SKM-1 (cell line): ENCODE results near the gene COL6A1.
"Not testable (repeated sequence)": the region's sequence is repeated elsewhere in the genome, so short reads cannot be mapped to it uniquely, and the experiment has no call there.

ENCODE experiments used
- DNase-seq: peaks from one replicate; lab custom pipeline; 2025; ENCODE audit not compliant: unreplicated experiment; lab: John Stamatoyannopoulos, UW

The COL6A1 gene

DNA sequence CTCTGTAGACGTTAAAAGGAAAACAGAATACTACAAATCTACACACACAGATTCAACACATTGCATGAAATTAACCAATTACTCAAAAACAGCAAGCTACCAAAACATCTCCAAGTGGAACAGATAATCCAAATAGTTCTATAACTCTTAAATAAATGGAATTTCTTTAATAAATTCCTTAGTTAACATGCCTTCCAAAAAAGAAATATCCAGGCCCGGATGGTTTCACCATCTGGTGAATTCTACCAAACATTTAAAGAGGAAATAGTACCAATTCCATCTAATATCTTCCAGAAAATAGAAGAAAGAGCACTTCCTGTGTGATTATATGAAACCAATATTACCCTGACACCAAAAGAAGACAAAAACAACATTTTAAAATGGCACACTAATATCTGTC lies 63.6 kb downstream of the COL6A1 start:
- no peak for DNase-seq

- DNase-seq, result no peak
Observed at GRCh38 chr21:46046471-46046870, 64.9 kb downstream of the COL6A1 start.

GRCh38 chr21:46046906-46047305 lies 65.3 kb downstream of the COL6A1 start:
- DNase-seq, result not testable (repeated sequence)

DNA sequence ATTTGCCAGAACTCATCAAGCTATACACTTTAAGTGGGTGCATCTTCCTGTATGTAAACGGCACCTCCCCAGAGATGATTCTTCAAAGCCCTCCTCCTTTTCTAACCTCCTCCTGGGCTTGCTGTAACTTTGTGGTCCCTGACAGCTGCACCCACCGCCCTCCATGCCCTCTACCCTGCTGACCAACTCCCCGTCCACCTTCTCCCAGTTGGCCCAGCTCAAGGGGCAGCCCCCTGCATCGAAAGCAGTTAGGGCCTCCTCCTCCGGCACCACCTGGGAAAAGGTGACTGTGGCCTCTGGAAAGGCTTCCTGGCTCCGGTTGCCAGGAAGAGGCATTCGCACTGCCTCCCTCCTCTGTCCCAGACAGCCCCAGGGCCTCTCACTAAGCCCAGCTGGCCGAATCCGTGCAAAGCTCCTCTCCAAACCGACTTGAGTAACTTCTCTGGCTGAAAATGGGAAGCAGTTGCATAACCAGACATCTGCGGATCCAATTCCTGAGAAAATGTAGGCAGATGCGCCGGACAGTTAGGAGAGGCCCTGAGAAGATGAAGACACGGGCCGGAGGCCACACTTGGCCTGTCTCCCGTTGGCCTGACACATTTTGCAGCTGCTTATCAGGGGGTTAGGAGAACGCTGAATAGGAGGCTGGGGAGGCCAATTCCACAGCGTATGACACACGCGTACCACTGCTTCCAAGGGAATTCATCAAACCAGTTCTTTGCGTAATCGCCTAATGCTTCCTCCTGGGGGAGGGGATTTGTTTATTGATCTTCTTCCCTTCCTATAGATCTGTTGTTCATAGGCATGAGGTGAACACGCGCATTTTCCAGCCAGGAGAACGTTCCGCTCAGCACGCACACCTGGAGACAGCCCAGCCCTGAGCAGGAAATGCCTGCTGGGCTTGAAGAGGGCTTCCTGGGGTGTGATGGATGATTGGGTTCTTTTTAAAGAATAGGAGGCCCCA lies 67.6 kb downstream of the COL6A1 start:
- no peak for DNase-seq

DNA sequence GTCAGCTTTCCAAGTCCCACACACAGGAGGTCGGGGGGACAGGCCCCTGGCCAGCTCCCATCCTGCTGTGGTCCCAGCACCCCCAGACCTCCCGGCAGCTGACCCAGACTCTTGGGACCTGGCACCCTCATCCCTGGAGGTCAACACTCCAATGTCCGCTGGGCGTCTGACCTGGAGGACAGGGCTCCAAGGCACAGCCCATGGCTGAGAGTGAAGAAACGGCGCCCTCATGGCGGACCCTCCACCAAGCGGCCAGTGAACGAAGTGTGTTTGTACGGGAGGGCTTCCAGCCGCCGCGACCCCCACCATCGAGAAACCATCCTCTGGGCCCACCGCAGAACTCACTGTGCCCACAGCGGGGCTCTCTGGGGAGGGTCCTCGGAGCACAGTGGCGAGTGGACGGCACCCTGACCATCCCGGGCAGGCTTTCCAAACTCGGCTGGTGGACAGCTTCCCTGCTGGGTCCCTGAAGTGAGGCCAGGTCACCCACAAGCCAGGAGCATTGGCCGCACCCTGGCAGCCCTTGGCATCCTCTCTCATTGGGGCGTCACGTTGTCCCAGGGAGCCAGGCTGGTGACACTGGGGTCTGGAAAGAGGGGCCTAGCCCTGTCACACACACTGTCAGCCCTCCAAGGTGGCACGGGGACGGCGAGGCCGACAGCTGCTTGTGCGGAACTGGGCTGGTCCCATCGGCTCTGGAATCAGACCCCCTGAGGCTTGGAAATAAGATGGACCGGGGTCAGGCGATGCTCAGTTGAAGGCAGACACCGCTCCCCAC lies 68.5 kb downstream of the COL6A1 start:
- DNase-seq, result no peak

- DNase-seq, result no peak
Observed at GRCh38 chr21:46050668-46051378, 69.3 kb downstream of the COL6A1 start.

DNA sequence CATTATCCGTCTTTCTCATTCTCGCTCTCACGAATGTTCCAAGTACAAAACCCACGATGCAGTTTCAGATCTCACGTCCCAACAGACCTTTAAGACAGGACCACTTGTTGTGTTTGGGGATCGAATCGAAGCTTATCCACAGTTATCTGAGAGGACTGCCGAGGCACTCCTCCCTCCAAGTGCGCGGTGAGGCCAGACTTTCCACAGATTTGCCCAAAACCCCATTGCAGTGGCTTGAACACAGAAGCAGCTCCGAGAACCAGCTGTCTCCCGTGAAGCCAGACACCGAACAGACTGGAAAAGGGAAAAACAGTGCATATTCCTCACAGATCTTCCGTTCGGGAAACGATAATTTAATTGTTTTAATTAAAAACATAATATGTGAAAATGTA lies 69.8 kb downstream of the COL6A1 start:
- no peak for DNase-seq

DNA sequence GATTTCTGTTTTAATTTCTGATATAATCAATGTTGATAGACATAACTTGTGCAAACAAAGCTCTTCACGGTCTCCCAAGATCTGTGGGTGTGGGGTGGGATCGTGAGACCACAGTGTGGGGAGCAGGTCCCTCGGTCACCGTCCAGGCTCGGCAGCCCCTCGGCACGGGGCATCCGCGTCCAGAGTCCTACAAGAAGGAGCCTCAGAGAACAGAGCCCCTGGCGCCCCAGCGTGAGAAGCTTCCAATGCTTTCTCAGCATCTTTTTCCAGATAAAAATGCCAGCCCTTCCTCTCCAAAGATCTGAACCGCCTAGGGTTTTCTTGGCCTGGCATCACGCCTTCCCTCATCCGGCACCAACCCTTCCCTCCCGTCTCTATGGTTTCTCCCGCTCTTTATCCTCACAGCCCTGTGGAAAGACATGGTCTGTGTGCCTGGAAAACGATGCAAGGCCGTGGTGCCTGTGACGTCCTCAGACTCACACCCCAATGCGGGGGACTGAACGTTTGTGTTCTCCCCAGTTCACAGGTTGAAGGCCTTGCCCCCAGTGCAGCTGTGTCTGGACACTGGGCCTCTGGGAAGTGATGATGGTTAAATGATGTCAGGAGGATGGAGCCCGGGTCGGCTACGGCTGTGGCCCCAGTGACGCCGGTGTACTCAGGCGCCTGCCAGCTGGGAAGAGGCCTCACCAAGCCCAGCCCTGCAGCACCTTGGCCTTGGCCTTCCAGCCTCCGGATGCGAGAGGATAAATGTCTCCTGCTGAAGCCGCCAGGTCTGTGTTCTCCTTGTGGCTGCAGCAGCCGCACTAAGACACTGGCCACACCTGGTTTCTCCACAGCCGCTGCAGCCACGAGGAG lies 70.5 kb downstream of the COL6A1 start:
- DNase-seq, result no peak

GRCh38 chr21:46052703-46053651 lies 71.4 kb downstream of the COL6A1 start:
- no peak for DNase-seq

- no peak for DNase-seq
Observed at GRCh38 chr21:46054031-46054430, 72.5 kb downstream of the COL6A1 start.

GRCh38 chr21:46054451-46054881 lies 72.9 kb downstream of the COL6A1 start:
- DNase-seq, result no peak
